Measurements from ENCODE around the gene NRCAM. TPM values are rescaled to one million over a fixed set of nuclear protein-coding genes. Genes with fewer than 3 reads are reported as not detected.

Gene NRCAM
- total and polyA plus RNA-seq, 2 donors (not counting 1 experiment from before 2014, with no cell fraction given): 0.75 to 4.6 TPM

DNA sequence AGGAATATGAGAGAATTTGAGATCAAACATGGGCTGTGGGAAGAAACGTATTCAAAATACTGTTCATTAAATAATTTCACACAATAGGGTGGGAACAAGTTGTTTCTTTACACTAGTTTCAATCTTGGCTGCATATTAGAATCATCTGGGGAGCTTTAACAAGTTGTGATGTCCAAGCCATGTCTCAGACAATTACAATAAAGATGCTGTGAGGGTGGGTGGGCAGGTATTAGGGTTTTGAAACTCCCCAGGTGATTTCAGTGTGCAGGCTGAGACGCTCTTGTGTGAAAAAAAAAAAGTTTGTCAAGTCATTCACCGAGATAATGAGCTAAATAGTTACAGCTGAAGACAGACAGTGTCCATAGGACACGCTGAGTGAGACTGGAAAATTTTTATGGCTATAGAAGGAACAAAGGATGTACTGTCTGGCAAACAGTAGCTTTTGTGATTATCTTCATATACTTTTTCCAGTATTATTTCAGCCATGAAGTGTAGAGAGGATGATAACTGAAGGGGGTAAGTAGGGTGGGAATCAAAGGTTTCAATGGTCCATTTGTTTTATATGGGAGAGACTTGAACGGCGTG lies 313.5 kb downstream of the NRCAM start:
- POLR2A ChIA-PET: no interaction called here
- H2AFZ ChIP-seq (ENCODE audit: insufficient read depth, low read depth, low read length, poor library complexity, severe bottlenecking): no peak overlapping the region
- H3K4me3 ChIP-seq (ENCODE audit: control extremely low read depth in 1 of 5, extremely low read depth in 1 of 5, insufficient read depth in 1 of 5, low read depth in 2 of 5, low read length in 4 of 5): no peak overlapping the region
- no peak overlapping the region for H3K4me3 Mint-ChIP-seq
- H3K4me1 ChIP-seq (ENCODE audit: control insufficient read depth in 2 of 2, insufficient read depth in 2 of 2, low read length in 2 of 2): peaks cover 4% of the 10 kb centered on the region in 2 donors
- H3K36me3 ChIP-seq (replicated peaks in 1 of 2; ENCODE audit: control extremely low read depth in 1 of 2, control insufficient read depth in 1 of 2, extremely low read depth in 1 of 2, insufficient read depth in 2 of 2, low read length in 1 of 2): no peaks in the 10 kb centered on the region
- TF ChIP-seq CTCF (IDR thresholded peaks at IDR 0.05): no peak
- TF ChIP-seq EZH2 (IDR thresholded peaks at IDR 0.05; ENCODE audit: borderline replicate concordance, insufficient read depth, low read depth, low read length, poor library complexity, severe bottlenecking): no peak
- no peaks in the 10 kb centered on the region for H3K4me1 Mint-ChIP-seq
- no peak overlapping the region for H3K4me2 ChIP-seq (replicated peaks; ENCODE audit: low read depth, low read length, poor library complexity, severe bottlenecking)
- intact Hi-C loops (cut with micrococcal nuclease): no loop called here
- no peak overlapping the region for H3K27ac Mint-ChIP-seq
- no peaks in the 10 kb centered on the region for H3K9me3 ChIP-seq (ENCODE audit: control extremely low read depth in 1 of 3, control insufficient read depth in 2 of 3, insufficient read depth in 1 of 3, low read length in 2 of 3)
- no peaks in the 10 kb centered on the region for H4K20me1 ChIP-seq (ENCODE audit: control insufficient read depth, insufficient read depth, low read length, poor library complexity, severe bottlenecking)
- CTCF ChIA-PET: interaction anchor here (1.0 to 1.3 kb wide), 3 partner anchors 10 to 34 kb away, joined by 4 to 6 read pairs (median 4); no protein-coding TSS in a partner anchor
- DNase-seq (no peak), ATAC-seq (ENCODE audit: low read depth) (no peak)
- H3K27ac ChIP-seq (ENCODE audit: low read length in 2 of 2): no peak overlapping the region
- no peaks in the 10 kb centered on the region for H3K9me3 Mint-ChIP-seq (ENCODE audit: insufficient read depth)
- WGBS (ENCODE audit: insufficient coverage): 93% methylated on average over 4 of the region's 6 CpGs
- peaks cover 0 to 3% (median 1%) of the 10 kb centered on the region in 4 experiments for H3K27me3 ChIP-seq (replicated peaks in 1 of 4; ENCODE audit: control extremely low read depth in 1 of 4, control insufficient read depth in 3 of 4, insufficient read depth in 4 of 4, low read length in 3 of 4)
- no peaks in the 10 kb centered on the region for H3K79me2 ChIP-seq (ENCODE audit: control insufficient read depth, insufficient read depth, low read length)
- no peak overlapping the region for H3K9ac ChIP-seq (ENCODE audit: low read length)
- H3K27me3 Mint-ChIP-seq: peaks cover 7% of the 10 kb centered on the region

DNA sequence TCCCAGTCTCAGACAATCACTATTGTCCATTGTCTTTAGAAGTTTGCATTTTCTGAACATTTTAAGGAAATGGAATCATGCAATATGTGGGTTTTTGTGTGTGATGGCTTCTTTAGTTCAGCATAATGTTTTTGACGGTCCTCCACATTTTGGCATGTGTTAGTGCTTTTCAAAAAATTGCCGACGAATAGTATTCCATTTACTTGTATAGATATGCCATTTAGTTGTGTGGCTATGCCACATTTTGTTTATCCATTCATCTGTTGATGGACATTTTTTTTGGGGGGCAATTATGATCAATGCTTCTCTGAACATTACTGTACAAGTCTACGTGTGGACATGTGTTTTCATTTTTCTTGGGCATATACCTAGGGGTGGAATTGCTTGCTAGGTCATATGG lies 314.1 kb downstream of the NRCAM start:
- Mint-ChIP-seq H3K9me3 (ENCODE audit: insufficient read depth) (no peaks in the 10 kb centered on the region), H3K4me3 (no peak overlapping the region), H3K27ac (no peak overlapping the region), H3K4me1 (no peaks in the 10 kb centered on the region), H3K27me3 (peaks cover 7% of the 10 kb centered on the region)
- WGBS (ENCODE audit: insufficient coverage): 100% methylated on average over 1 of the region's 4 CpGs
- ChIA-PET POLR2A (no interaction called here), CTCF (interaction anchor here (1.0 to 2.8 kb wide), 4 partner anchors 9 to 34 kb away, joined by 4 to 8 read pairs (median 5); no protein-coding TSS in a partner anchor)
- no peaks in the 10 kb centered on the region for H3K79me2 ChIP-seq (ENCODE audit: control insufficient read depth, insufficient read depth, low read length)
- ATAC-seq (ENCODE audit: low read depth) (no peak), DNase-seq (no peak)
- H3K27ac ChIP-seq (ENCODE audit: low read length in 2 of 2): no peak overlapping the region
- peaks cover 0 to 3% (median 1%) of the 10 kb centered on the region in 4 experiments for H3K27me3 ChIP-seq (replicated peaks in 1 of 4; ENCODE audit: control extremely low read depth in 1 of 4, control insufficient read depth in 3 of 4, insufficient read depth in 4 of 4, low read length in 3 of 4)
- no peaks in the 10 kb centered on the region for H4K20me1 ChIP-seq (ENCODE audit: control insufficient read depth, insufficient read depth, low read length, poor library complexity, severe bottlenecking)
- H3K9me3 ChIP-seq (ENCODE audit: control extremely low read depth in 1 of 3, control insufficient read depth in 2 of 3, insufficient read depth in 1 of 3, low read length in 2 of 3): no peaks in the 10 kb centered on the region
- H2AFZ ChIP-seq (ENCODE audit: insufficient read depth, low read depth, low read length, poor library complexity, severe bottlenecking): no peak overlapping the region
- TF ChIP-seq CTCF (IDR thresholded peaks at IDR 0.05) (no peak), EZH2 (IDR thresholded peaks at IDR 0.05; ENCODE audit: borderline replicate concordance, insufficient read depth, low read depth, low read length, poor library complexity, severe bottlenecking) (no peak)
- no peak overlapping the region for H3K4me2 ChIP-seq (replicated peaks; ENCODE audit: low read depth, low read length, poor library complexity, severe bottlenecking)
- no peaks in the 10 kb centered on the region for H3K36me3 ChIP-seq (replicated peaks in 1 of 2; ENCODE audit: control extremely low read depth in 1 of 2, control insufficient read depth in 1 of 2, extremely low read depth in 1 of 2, insufficient read depth in 2 of 2, low read length in 1 of 2)
- intact Hi-C loops (cut with micrococcal nuclease): no loop called here
- no peak overlapping the region for H3K4me3 ChIP-seq (ENCODE audit: control extremely low read depth in 1 of 5, extremely low read depth in 1 of 5, insufficient read depth in 1 of 5, low read depth in 2 of 5, low read length in 4 of 5)
- H3K4me1 ChIP-seq (ENCODE audit: control insufficient read depth in 2 of 2, insufficient read depth in 2 of 2, low read length in 2 of 2): peaks cover 4% of the 10 kb centered on the region in 2 donors
- no peak overlapping the region for H3K9ac ChIP-seq (ENCODE audit: low read length)

Data from B cell (primary cell).